GM18861 (cell line): ENCODE measurements around the gene MCF2L2.

Experiments
- ATAC-seq: cut with Tn5 transposase; IDR thresholded peaks from one replicate; pipeline ENCODE4 v1.9.1; 2021; ENCODE audit not compliant: unreplicated experiment

Gene MCF2L2

GRCh38 chr3:183328823-183329222 is 99.6 kb downstream of the MCF2L2 start:
- ATAC-seq = no peak

GRCh38 chr3:183328164-183328563 is 100.3 kb downstream of the MCF2L2 start:
- ATAC-seq = no peak

DNA sequence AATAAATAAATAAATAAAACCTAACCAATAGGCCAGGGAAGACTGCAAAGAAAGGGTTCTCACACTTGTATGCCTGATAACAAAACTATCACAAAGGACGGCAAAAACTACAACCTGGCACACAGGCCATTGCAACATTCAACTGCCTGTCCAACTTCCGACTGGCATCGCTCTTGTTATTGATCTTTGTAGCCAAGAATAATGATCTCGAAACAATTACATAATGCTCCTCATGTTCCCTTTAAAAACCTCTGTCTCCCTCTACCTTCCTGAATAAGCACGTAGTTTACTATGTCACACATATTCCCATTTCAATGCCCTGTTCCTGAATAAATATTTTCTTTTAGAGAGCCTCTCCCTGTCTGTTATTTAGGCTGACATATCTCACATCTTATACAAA is 101.1 kb downstream of the MCF2L2 start:
- ATAC-seq = no peak

DNA sequence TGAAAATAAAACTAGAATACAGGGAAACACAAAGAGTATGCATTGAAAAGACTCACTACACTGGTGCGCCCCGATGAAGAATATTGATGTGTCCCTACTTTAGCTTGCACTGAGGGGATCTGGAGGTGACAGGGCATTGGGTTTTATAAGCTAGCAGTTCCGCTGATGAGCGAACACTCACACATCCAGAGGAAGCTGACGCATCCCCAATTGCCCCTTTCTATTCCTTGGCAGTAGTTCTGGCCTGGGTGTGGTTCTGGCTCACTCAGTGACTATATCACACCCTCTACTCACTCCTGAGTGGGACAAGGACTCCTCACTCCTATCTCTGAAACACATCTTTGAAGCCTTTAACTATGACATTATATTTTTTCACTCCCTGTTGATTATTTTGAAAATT is 104.3 kb downstream of the MCF2L2 start:
- ATAC-seq = no peak

DNA sequence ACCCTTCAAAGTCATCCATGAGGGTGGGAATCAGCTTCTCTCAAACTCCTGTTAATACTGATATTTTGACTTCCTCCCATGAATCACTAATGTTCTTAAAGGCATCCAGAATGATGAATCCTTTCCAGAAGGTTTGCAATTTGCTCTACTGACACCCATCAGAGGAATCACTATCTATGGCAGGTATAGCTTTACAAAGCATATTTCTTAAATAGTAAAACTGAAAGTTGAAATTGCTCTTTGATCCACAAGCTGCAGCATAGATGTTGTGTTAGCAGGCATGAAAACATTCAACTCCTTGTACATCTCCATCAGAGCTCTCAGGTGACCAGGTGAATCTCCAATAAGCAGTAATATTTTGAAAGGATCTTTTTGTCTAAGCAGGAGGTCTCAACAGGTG is 109.0 kb downstream of the MCF2L2 start:
- ATAC-seq = no peak

DNA sequence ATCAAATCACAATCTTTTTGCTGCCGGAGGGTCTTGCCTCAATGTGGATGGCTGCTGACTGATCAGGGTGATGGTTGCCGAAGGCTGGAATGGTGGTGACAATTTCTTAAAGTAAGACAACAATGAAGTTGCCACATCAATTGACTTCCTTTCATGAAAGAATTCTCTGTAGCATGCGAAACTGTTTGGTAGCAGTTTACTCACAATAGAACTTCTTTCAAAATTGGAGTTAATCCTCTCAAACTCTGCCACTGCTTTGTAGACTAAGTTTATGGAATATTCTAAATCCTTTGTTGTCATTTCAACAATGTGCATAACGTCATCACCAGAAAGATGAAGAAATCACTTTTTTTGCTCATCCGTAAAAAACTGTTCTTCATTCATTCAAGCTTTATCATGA is 109.5 kb downstream of the MCF2L2 start:
- no peak for ATAC-seq

GRCh38 chr3:183317886-183318865 is 110.2 kb downstream of the MCF2L2 start:
- no peak for ATAC-seq

DNA sequence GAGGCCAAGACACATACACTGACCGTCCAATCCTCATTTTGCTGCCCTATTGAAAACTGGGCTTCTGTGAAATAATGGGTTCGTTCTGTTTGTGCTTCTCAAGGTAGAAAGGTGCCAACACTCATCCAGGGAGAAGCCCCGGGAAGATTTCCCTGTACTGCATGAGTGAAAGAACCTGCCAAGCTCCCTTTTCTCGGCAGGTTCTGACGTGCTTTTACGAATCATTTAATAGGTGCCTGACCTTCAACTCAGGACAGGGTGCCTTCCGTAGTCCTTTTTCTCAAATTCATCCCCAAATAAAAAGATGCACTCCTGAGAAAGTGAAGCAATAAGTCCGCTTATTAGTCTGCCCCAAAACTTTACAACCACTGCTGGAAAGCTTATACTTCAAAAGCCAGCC is 111.1 kb downstream of the MCF2L2 start:
- no peak for ATAC-seq

- ATAC-seq = no peak
Measured at GRCh38 chr3:183315739-183316138, 112.7 kb downstream of the MCF2L2 start.

- no peak for ATAC-seq
Measured at GRCh38 chr3:183313764-183314163, 114.7 kb downstream of the MCF2L2 start.

GRCh38 chr3:183313351-183313750 is 115.1 kb downstream of the MCF2L2 start:
- ATAC-seq = no peak

- ATAC-seq = no peak
Measured at GRCh38 chr3:183312433-183312832, 116.0 kb downstream of the MCF2L2 start.

DNA sequence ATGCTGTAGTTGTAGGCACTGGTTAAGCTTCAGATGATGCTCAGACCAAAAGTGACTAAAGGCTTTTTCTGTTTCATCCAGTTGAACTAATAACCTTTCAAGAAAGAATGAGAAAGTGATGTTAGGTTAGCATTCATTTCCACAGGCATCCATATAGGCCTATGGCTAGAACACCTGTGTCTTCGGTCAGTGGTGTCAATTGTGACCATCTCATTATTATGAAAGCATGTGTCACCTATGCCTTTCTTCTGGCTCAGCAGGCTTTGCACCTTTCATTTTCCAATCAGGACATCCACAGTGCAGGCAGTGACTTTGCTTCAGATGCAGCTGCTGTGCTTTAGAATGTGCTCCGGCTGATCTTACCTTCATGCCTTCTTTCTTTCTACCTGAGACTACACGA is 117.5 kb downstream of the MCF2L2 start:
- ATAC-seq = no peak

- ATAC-seq = no peak
Measured at GRCh38 chr3:183309276-183309675, 119.1 kb downstream of the MCF2L2 start.

DNA sequence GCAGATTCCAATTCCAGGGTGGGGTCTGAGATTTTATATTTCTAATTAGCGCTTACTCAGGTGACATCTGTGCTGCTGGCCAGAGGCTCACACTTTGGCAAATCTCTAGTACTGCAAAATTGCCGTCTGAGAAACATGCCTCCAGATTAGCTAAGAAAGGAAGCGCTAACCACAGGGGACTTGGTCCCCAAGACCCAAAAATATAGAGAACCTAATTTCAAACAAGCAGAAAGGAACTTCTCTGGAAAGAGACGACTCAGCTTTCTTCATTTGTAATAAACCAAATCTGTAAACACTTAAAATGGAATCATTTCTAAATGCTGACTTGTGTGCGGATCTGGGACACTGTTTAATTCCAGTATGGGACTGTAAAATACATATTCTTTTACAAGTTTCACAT is 119.7 kb downstream of the MCF2L2 start:
- no peak for ATAC-seq

- no peak for ATAC-seq
Measured at GRCh38 chr3:183307749-183308148, 120.7 kb downstream of the MCF2L2 start.

DNA sequence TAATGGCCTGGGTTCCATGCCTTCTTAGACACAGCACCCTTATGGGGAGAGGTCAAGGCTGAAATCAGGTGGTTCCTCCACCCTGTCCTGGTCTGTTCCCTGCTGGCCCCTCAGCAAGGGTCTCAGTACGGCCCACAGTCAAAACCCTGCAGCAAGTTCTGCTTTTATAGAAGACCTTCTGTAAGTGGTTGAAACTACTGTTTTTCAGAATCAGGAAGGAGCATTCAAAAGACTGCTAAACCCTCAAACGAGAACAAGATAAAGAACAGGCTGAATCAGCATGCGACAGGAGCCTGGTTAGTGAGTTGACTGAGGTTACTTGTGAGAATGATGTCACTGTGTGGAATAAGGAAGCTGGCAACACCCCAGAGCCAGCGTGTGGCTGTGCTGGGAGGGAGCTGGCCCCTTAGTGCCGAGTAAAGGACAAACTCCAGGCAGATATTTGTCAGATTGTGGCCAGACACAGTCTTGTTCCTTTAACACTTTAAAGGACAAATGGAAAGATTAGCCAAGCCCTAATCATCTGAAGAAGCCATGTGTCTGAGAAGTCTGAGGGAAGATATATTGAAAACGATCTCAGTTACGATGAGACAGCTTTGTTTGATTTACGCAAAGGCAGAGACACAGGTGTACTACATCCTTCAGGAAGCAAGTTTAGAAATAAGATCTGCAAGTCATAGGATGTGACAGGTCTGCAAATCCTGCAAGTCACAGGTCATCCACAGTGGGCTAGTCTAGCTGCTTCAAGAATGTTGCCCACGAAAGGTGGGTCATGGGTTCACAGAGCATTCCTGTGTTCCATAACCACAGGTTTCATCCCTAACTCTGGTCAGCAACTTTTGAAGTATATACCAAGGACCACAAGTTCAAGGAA is 121.4 kb downstream of the MCF2L2 start:
- ATAC-seq = no peak

- no peak for ATAC-seq
Measured at GRCh38 chr3:183303690-183304089, 124.7 kb downstream of the MCF2L2 start.

- no peak for ATAC-seq
Measured at GRCh38 chr3:183301937-183302580, 126.4 kb downstream of the MCF2L2 start.

- no peak for ATAC-seq
Measured at GRCh38 chr3:183300996-183301562, 127.3 kb downstream of the MCF2L2 start.

DNA sequence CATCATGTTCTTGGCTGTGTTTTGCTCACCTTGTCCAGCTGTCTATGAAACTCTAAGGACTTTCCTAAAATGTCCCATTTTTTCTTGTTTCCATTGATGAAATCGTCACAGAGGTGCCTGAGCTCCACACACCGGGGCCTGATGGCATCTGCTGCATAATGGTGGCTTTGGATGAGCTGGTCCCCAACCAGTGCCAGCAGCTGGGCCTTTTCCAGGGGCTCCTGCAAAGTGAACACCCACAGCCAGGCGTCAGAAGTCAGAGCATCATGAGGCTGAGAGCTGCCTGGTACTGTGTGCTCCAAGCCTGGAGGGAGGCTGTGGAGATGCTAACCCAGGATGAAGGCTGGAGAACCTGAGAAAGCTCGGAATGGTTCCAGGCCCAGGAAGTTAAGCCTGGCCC is 128.4 kb downstream of the MCF2L2 start:
- no peak for ATAC-seq
